B cell (primary cell): ENCODE data around the gene ARMC12.

Source experiments
- EZH2 ChIP-seq: IDR thresholded peaks from 2 replicates; pipeline ENCODE4 v1.6.1; 2012; ENCODE audit warnings: borderline replicate concordance, low read depth, mild to moderate bottlenecking, moderate library complexity, low read length; ENCODE audit not compliant: insufficient read depth, poor library complexity, severe bottlenecking
- TF ChIP-seq, protein P1 (sequence below): fragments of 200-600 bp; IDR thresholded peaks from one replicate; pipeline ENCODE4 v1.8.0; 2022; ENCODE audit warnings: antibody characterized with exemption, mild to moderate bottlenecking

GRCh38 chr6:35707714-35708407 lies 29.0 kb upstream of the ARMC12 start:
- TF ChIP-seq EZH2, result no peak
- TF ChIP-seq, protein P1, sequence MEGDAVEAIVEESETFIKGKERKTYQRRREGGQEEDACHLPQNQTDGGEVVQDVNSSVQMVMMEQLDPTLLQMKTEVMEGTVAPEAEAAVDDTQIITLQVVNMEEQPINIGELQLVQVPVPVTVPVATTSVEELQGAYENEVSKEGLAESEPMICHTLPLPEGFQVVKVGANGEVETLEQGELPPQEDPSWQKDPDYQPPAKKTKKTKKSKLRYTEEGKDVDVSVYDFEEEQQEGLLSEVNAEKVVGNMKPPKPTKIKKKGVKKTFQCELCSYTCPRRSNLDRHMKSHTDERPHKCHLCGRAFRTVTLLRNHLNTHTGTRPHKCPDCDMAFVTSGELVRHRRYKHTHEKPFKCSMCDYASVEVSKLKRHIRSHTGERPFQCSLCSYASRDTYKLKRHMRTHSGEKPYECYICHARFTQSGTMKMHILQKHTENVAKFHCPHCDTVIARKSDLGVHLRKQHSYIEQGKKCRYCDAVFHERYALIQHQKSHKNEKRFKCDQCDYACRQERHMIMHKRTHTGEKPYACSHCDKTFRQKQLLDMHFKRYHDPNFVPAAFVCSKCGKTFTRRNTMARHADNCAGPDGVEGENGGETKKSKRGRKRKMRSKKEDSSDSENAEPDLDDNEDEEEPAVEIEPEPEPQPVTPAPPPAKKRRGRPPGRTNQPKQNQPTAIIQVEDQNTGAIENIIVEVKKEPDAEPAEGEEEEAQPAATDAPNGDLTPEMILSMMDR, result no peak
